Testis (tissue), 2 donors: Measurements from ENCODE around the gene CIPC.

Experiments
- POLR2A ChIP-seq: fragments of 450-650 bp; IDR thresholded peaks from one replicate; pipeline ENCODE4 v1.6.1; 2017; ENCODE audit warnings: antibody characterized with exemption, mild to moderate bottlenecking, moderate library complexity
- TF ChIP-seq, protein P1 (sequence below), 3 experiments: fragments of 450-650 bp in 2 of 3; fragments of 200-600 bp in 1 of 3; sonication (generic) in 1 of 3; IDR thresholded peaks; one replicate each; pipeline ENCODE4 v1.5.1; 2016 to 2019; ENCODE audit warnings: antibody characterized with exemption in 3 of 3, mild to moderate bottlenecking in 2 of 3, moderate library complexity in 1 of 3

GRCh38 chr14:77069551-77069950 lies 28.5 kb upstream of the CIPC start:
- TF ChIP-seq, protein P1, sequence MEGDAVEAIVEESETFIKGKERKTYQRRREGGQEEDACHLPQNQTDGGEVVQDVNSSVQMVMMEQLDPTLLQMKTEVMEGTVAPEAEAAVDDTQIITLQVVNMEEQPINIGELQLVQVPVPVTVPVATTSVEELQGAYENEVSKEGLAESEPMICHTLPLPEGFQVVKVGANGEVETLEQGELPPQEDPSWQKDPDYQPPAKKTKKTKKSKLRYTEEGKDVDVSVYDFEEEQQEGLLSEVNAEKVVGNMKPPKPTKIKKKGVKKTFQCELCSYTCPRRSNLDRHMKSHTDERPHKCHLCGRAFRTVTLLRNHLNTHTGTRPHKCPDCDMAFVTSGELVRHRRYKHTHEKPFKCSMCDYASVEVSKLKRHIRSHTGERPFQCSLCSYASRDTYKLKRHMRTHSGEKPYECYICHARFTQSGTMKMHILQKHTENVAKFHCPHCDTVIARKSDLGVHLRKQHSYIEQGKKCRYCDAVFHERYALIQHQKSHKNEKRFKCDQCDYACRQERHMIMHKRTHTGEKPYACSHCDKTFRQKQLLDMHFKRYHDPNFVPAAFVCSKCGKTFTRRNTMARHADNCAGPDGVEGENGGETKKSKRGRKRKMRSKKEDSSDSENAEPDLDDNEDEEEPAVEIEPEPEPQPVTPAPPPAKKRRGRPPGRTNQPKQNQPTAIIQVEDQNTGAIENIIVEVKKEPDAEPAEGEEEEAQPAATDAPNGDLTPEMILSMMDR (IDR thresholded peaks at IDR 0.05), result no peak
- TF ChIP-seq POLR2A, result no peak
